DMS53 (cell line): ENCODE data around the gene GNB1.
"Not testable (repeated sequence)": the region's sequence is repeated elsewhere in the genome, so short reads cannot be mapped to it uniquely, and the experiment has no call there.

ENCODE experiments used
- DNase-seq: peaks from one replicate; lab custom pipeline; 2025; lab: John Stamatoyannopoulos, UW

GNB1 gene

DNA sequence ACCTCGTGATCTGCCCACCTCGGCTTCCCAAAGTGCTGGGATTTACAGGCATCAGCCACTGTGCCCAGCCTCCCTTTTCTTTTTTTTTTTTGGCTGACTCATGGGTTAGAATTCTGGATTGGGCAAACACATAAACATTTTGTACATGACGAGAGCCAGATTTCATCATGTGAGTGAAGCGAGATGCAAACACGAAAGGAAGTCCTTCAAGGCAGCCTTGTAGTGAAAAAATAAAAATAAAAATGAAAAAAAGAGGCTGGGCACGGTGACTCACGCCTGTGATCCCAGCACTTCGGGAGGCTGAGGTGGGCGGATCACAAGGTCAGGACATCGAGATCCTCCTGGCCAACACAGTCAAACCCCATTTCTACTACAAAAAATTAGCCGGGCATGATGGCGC lies 149.9 kb downstream of the GNB1 start:
- DNase-seq, result not testable (repeated sequence)

DNA sequence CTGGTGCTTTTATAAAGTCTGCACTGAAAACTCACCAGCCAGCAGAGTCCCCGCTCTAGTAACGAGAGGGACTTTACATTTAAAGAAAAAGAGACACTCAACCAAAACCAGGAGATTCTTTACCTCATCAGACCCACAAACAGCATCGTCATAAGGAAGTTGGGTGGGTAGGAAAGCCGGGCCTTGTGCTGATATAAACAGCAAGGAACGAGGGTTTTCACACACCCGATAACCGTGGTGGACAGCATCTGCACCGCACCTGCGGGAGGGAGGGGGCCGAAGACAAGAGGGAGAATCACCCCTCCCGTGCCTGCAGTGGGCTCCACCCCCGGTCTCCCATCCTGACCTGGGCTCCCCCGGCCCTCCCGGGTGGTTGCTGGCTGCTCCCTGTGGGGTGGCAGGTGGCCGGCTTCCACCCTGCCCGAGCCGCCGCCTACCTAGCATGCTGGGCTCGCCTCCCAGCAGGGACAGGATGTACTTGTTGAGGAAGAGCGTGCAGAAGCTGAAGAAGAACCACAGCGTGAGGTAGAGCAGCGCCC lies 152.0 kb downstream of the GNB1 start:
- DNase-seq, result not testable (repeated sequence)

DNA sequence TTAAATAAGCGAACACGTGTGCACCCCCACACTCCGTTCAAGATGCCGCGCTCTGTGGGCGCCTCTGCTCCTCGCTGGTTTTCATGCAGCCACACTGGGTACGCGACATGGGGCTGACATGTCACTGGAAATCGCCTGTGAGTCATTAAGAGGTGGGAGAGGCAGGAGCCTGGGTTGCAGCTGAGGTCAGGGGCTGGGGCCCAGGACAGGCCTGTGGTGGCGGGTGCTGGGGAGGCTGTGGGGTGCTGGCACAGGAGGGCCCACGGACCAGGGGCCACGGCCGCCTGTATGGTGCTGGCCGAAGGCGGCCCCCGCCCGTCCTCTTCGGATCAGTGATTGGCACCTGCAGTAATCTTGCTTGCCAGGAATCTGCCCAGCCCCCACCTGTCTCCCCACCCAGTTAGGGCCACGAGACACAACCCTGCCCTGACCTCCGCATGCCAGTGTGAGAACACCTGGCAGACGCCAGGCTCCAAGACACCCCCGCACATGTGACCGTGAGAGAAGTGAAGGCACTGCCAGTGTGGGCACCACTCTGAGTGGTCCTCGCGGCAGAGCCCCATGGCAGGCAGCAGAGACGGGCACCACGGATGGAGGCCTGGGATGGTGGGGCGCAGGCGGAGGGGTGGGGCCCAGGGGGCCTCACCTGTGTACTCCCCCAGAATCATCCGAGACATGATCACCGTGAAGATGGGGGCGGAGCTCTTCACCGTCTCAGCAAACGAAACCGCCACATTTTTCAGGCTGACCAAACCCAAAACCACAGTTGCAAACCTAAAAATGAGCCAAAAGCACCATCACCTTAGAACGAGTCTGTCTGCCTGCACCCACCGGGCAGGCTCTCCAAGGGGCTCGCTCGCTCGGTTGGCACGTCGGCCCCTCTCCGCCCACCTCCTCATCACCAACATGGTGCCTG lies 153.0 kb downstream of the GNB1 start:
- not testable (repeated sequence) for DNase-seq
